Cardiac fibroblast (primary cell): ENCODE data around the gene SVIL.
"Not testable (repeated sequence)": the region's sequence is repeated elsewhere in the genome, so short reads cannot be mapped to it uniquely, and the experiment has no call there.

ENCODE experiments used
- DNase-seq, 2 donors: peaks; one replicate each; pipeline versions ENCODE4 v3.0.0 to v3.0.0-alpha.2; 2010; ENCODE audit warnings: low read depth in 2 of 2
- H3K4me3 ChIP-seq, 2 donors: replicated peaks in 1 of 2; 1 replicate in 1 of 2; 2 replicates in 1 of 2; pipeline ENCODE4 v1.5.1; 2011; ENCODE audit warnings: low read depth in 2 of 2, low read length in 2 of 2, mild to moderate bottlenecking in 2 of 2, moderate library complexity in 1 of 2
- TF ChIP-seq, protein P1 (sequence below): IDR thresholded peaks from one replicate; pipeline ENCODE4 v1.5.1; 2011; ENCODE audit warnings: low read depth, mild to moderate bottlenecking, low read length, inconsistent platforms

The SVIL gene

DNA sequence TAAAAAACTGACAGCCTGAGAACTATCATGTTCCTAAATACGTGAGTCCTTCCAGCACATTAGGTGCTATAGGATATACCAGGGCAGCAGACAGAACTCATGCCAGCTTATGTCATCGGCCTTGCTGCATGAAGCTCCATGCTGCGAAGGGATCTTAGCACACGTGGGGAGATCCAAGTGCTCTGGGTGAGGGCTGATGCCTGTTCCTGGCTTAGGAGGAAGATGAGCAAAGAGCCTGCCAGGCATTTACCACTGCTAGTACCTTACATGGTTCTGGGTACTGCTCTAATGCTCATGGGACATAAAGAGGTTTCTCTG lies 43.2 kb downstream of the SVIL start:
- no peak overlapping the region for H3K4me3 ChIP-seq
- DNase-seq: no peak
- TF ChIP-seq, protein P1, sequence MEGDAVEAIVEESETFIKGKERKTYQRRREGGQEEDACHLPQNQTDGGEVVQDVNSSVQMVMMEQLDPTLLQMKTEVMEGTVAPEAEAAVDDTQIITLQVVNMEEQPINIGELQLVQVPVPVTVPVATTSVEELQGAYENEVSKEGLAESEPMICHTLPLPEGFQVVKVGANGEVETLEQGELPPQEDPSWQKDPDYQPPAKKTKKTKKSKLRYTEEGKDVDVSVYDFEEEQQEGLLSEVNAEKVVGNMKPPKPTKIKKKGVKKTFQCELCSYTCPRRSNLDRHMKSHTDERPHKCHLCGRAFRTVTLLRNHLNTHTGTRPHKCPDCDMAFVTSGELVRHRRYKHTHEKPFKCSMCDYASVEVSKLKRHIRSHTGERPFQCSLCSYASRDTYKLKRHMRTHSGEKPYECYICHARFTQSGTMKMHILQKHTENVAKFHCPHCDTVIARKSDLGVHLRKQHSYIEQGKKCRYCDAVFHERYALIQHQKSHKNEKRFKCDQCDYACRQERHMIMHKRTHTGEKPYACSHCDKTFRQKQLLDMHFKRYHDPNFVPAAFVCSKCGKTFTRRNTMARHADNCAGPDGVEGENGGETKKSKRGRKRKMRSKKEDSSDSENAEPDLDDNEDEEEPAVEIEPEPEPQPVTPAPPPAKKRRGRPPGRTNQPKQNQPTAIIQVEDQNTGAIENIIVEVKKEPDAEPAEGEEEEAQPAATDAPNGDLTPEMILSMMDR: no peak

DNA sequence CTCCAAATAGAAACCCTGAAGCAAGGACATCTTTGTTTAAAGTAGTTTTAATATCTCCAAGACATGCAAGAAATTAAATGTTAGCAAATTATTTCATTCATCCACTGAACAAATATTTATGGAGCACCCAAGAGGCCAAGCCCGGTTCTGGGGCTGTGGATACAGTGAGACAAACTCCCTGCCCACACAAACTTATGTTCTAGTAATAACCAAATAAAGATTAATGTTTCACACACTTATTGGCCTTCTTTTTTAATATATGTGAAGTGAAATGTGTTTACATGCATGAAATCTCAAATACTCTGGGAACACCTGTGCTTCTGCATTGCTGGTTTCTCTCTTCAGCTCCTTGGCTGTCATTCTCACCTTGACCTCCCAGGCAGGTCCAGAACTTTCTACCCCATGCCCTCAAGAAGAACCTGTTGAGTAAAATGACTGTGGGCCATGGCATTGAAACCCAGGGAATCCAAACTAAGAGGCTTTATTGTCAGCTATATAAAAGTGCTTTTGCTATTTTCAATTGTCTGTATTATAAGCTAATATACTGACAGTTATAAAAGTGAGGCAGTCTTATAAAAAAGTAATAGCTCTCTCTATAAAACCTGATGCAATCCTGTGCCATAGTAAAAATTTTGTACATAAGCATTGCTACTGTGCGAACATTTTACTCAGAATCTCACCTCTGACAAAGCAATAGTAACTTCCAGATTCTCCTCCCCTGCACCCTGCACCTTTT lies 43.7 kb downstream of the SVIL start:
- no peak for DNase-seq
- H3K4me3 ChIP-seq: no peak overlapping the region
- TF ChIP-seq, protein P1: no peak

DNA sequence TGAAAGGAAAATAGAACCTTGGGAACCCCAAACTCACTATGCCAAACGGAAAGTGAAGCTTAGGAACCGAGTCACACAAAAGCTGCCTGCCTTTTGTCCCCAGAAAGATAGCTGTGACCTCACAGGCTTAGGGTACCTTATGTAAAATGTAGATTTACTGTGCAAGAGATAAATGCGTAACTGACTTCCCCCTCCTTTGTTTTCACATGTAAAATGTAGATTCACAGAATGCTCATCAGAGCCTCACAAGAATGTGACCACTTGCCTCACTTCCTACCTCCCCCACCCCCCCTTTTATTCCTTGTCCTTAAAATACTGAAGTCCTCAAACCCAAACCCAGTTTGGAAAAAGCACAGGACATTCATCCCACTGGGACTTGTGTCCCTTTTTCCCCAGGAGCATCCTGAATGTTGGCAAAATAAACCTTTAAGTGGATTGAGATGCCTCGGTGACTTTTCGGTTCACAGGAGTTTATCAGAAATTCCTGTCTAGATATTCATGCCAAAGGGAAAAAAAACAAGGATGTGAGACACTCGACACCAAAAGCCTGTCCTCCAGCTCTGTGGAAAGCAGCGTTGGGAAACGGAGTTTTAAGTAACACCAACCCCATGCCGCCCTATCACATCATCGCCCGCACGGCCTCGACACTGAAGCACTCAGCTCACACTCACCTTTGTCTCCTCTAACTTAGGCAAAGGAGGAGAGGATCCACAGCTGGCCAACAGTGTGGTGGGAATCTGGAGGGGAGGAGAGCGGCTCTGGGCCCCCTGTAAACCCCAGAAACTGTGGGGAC lies 45.9 kb downstream of the SVIL start:
- TF ChIP-seq, protein P1: no peak
- peak; percentile 50 to 72 for DNase-seq
- no peak overlapping the region for H3K4me3 ChIP-seq

DNA sequence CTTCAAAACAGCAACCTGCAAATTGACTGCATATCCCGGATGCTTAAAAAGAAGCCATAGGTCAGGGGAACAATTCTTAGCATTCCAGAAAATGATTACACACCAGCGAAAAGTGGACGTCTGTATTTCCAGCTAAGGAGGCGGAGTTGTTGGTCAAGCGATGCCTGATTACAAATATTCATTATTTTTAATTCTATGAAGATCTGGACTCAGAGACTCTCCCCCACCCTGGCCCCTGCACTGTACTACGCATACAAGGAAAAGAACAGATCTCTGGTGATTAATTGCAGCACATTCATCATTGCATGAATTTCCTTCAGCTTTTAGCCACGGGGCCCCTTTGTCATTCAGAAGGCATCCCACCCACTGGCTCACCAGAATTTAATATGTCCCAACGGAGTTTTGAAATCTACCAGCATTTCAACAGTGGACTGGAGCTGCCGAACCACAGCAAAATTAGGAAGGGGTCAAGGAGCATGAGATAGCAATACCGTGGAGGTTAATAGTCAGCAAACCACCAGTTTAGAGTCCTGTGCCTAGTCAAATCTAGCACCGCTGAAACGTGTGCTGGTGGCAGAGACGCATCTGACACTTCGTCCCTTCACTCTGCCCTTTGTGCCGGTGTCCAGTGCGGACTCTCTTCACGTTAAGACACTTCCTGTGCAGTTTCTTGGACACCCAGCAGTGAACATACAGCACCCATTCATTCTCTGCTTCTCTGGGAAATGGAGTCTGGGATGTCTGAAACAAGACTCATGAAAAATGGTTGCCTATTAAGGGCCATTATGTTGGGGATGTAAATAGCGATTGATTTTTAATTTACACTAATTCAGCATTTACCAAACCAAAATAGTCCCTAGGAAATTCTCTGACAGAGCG lies 46.8 kb downstream of the SVIL start:
- DNase-seq: peak; percentile 77 to 81
- not testable (repeated sequence) for H3K4me3 ChIP-seq

DNA sequence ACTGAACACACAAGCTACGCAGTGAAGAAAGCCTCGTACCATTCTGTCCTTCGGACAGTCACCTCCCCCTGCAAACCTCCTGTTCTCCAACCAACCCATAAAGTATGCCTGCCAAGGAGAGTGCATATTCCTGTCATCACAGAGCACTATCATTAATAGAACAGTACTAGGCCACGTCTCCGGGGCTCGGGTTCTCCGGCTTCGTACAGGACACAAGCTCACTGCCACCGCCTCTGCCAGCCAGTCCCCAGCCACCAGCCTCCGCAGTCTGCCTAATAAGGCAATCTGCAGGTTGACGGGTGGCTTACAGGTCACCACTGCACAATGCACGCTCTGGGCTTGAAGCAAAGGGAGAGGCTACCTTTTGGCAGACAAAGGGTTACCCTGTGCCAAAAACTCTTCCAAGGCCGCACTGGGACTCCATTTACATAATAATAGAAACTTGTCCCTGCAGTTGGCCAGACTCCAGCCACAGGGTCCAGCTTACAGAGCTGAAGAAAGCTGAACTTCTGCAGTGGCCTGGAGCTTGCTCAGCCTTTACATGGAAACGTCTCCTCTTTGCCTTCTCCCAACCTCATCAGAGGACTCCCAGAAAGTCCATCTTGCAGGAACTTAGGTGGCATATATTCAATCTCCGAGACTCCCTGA lies 47.5 kb downstream of the SVIL start:
- not testable (repeated sequence) for DNase-seq, H3K4me3 ChIP-seq

DNA sequence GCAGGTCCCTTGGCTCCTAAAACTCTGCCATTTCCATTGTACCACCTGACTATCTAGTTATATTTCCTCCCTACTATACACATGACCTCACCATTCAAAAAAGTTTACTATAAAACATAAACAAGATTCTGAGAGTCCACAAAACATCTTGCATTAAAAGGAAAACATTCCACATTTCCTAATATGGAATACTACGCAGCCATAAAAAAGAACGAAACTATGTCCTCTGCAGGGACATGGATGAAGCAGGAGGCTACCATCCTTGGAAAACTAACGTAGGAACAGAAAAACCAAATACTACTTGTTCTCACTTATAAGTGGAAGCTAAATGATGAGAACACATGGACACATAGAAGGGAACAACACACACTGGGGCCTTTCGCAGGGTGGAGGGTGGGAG lies 48.3 kb downstream of the SVIL start:
- no peak for DNase-seq
- no peak overlapping the region for H3K4me3 ChIP-seq
- TF ChIP-seq, protein P1: no peak

DNA sequence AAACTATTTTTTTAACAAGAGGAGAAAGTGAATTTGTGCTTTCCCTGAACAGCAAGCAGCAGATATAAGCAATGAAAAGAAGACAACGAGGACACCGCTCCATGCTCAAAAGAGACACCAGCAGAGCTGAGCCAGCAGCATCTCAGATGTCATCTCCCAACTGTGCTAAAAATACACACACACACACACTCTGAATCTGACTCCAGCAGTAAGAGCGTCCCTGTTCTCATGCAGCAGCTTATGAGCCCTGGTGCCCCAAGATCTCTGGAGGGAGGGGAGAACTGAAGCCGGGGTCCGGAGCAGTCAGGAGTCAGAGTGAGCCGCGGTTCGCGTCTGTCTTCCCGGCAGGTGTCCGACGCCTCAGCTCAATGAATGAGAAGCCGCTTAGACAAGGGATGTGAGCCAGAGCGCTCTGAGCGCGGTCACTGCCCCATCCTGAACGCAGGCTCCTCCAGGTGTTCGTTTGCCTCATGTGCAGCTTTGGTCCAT lies 49.2 kb downstream of the SVIL start:
- DNase-seq: peak; percentile 19 to 30
- TF ChIP-seq, protein P1: no peak
- no peak overlapping the region for H3K4me3 ChIP-seq
